ENCODE measurements around the gene PCSK5. TPM values are rescaled to one million over a fixed set of nuclear protein-coding genes. Genes with fewer than 3 reads are reported as not detected.

The PCSK5 gene
- total RNA-seq, 1 experiment from 2014 or later, result 7.5 TPM

DNA sequence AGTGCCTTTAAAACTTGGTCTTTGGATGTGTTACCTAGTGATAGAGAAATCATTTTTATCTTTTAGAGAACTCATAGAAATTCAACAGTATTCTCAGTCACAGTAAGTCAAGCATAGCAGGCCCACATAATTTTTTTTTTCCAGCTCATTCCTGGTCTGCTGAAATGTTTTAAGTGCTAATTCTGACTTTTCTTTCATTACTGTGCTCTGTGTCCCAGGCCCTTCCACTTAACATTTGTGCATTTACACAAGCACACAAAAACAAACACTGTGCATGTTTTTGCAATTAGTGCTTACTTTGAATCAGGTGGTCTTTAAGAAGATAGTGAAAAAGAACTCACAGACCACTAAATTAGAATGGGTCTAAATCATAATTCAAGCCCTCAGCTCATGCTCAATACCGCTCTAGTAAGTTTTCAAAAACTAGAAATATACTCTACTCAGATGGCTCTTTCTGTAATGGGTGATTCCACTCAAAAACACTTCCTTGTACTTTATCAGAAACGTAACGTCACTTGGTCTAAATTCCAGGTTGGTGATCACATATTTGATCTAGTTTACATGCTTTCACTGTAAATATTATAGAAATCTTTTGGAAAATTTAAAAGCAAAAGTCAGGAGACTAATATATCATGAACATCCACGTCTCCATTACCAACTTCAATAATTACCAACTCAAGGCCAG, 107.8 kb downstream of the PCSK5 start:
- no peak overlapping the region for H2BK20ac ChIP-seq (ENCODE audit: low read depth, low read length, poor library complexity, severe bottlenecking)

More for the DNA sequence above, 107.8 kb downstream of the PCSK5 start:
- Histone ChIP-seq H4K20me1 (ENCODE audit: control insufficient read depth, insufficient read depth, insufficient read length) (no peaks in the 10 kb centered on the region), H3K79me2 (ENCODE audit: insufficient read depth, low read length) (peaks cover 2% of the 10 kb centered on the region; the same call in 1 of the 2 replicates), H2AK5ac (ENCODE audit: insufficient read length, low read length) (no peak overlapping the region), H3K4me2 (ENCODE audit: insufficient read depth, insufficient read length, low read length) (no peak overlapping the region), H3K4ac (ENCODE audit: low read depth, low read length) (no peak overlapping the region), H3K18ac (ENCODE audit: insufficient read length, low read depth, low read length) (no peak overlapping the region), H3K14ac (ENCODE audit: insufficient read depth, low read length) (no peak overlapping the region), H3K27me3 (ENCODE audit: insufficient read depth, low read length) (no peaks in the 10 kb centered on the region), H4K8ac (replicated peaks; ENCODE audit: insufficient read length, low read depth, low read length) (no peak overlapping the region), H2BK5ac (ENCODE audit: insufficient read length, low read length) (no peak overlapping the region), H2AFZ (ENCODE audit: low read length) (no peak overlapping the region), H4K5ac (ENCODE audit: insufficient read length, low read depth, low read length) (no peak overlapping the region), H3K56ac (ENCODE audit: insufficient read length, low read depth, low read length) (no peak overlapping the region), H3K4me1 (ENCODE audit: insufficient read depth, low read length) (peaks cover 3% of the 10 kb centered on the region; the same call in 1 of the 2 replicates), H3K23me2 (ENCODE audit: insufficient read length, low read depth, low read length, poor library complexity, severe bottlenecking) (no peaks in the 10 kb centered on the region), H2BK120ac (ENCODE audit: low read depth, low read length, poor library complexity, severe bottlenecking) (no peak overlapping the region), H3T11ph (ENCODE audit: low read length) (no peak overlapping the region), H3K9me3 (ENCODE audit: control insufficient read depth, low read depth, low read length) (no peaks in the 10 kb centered on the region), H3K27ac (ENCODE audit: insufficient read length, low read depth, low read length) (no peak overlapping the region), H3K9ac (ENCODE audit: extremely low read depth, insufficient read length, low read length) (no peak overlapping the region), H4K91ac (ENCODE audit: insufficient read length, low read depth, low read length) (no peak overlapping the region), H2BK12ac (ENCODE audit: insufficient read length, low read depth, low read length) (no peak overlapping the region), H2BK15ac (ENCODE audit: low read depth, low read length) (no peak overlapping the region), H3K79me1 (ENCODE audit: insufficient read depth, low read depth, low read length, poor library complexity, severe bottlenecking) (no peaks in the 10 kb centered on the region), H3K23ac (ENCODE audit: insufficient read length, low read depth, low read length) (no peak overlapping the region)
- TF ChIP-seq, protein P1, sequence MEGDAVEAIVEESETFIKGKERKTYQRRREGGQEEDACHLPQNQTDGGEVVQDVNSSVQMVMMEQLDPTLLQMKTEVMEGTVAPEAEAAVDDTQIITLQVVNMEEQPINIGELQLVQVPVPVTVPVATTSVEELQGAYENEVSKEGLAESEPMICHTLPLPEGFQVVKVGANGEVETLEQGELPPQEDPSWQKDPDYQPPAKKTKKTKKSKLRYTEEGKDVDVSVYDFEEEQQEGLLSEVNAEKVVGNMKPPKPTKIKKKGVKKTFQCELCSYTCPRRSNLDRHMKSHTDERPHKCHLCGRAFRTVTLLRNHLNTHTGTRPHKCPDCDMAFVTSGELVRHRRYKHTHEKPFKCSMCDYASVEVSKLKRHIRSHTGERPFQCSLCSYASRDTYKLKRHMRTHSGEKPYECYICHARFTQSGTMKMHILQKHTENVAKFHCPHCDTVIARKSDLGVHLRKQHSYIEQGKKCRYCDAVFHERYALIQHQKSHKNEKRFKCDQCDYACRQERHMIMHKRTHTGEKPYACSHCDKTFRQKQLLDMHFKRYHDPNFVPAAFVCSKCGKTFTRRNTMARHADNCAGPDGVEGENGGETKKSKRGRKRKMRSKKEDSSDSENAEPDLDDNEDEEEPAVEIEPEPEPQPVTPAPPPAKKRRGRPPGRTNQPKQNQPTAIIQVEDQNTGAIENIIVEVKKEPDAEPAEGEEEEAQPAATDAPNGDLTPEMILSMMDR (conservative IDR thresholded peaks at IDR 0.05), result no peak
- Mint-ChIP-seq H3K36me3 (ENCODE audit: insufficient read depth in 1 of 3, low read depth in 3 of 3) (peaks cover 2 to 7% (median 6%) of the 10 kb centered on the region in 3 experiments; a peak in 3 of 7 replicates), H3K27me3 (ENCODE audit: low read depth) (no peaks in the 10 kb centered on the region), H3K27ac (no peak overlapping the region), H3K4me1 (peaks cover 8 to 9% of the 10 kb centered on the region in 2 experiments), H3K9me3 (no peaks in the 10 kb centered on the region; a peak in 2 of 5 replicates), H3K4me3 (no peak overlapping the region)
- WGBS (ENCODE audit: extremely low coverage, insufficient read length, low lambda C conversion rate), result no CpG with 5 or more reads among the region's 4 CpGs
- no peak for DNase-seq

All from H9 (cell line).